ENCODE data around the gene ANKRD50. TPM values are rescaled to one million over a fixed set of nuclear protein-coding genes. Genes with fewer than 3 reads are reported as not detected.

The ANKRD50 gene
- polyA plus RNA-seq, 1 donor from 2014 or later, result 17.0 TPM

- no peak overlapping the region for H3K9ac ChIP-seq (ENCODE audit: low read length)
- no peak overlapping the region for H3K4me3 ChIP-seq (ENCODE audit: low read length)
- no peaks in the 10 kb centered on the region for H4K20me1 ChIP-seq (ENCODE audit: insufficient read depth)
- no peak overlapping the region for H2AFZ ChIP-seq (ENCODE audit: low read depth, low read length)
- no peaks in the 10 kb centered on the region for H3K27me3 ChIP-seq (ENCODE audit: insufficient read depth, low read depth, low read length)
- TF ChIP-seq POLR2AphosphoS5 (IDR thresholded peaks at IDR 0.05), result no peak
- TF ChIP-seq EZH2 (IDR thresholded peaks at IDR 0.05; ENCODE audit: borderline replicate concordance, insufficient read depth, low read length, poor library complexity, severe bottlenecking), result no peak
- TF ChIP-seq MXI1 (conservative IDR thresholded peaks at IDR 0.05; ENCODE audit: poor library complexity, severe bottlenecking), result no peak
- no peak for TF ChIP-seq TAF1 (IDR thresholded peaks at IDR 0.05; ENCODE audit: low read depth)
- no peak for TF ChIP-seq EP300 (conservative IDR thresholded peaks at IDR 0.05; ENCODE audit: poor library complexity, severe bottlenecking)
- no peak for TF ChIP-seq SMC3 (conservative IDR thresholded peaks at IDR 0.05; ENCODE audit: poor library complexity)
- TF ChIP-seq RAD21 (conservative IDR thresholded peaks at IDR 0.05), result no peak
- TF ChIP-seq, protein P1, sequence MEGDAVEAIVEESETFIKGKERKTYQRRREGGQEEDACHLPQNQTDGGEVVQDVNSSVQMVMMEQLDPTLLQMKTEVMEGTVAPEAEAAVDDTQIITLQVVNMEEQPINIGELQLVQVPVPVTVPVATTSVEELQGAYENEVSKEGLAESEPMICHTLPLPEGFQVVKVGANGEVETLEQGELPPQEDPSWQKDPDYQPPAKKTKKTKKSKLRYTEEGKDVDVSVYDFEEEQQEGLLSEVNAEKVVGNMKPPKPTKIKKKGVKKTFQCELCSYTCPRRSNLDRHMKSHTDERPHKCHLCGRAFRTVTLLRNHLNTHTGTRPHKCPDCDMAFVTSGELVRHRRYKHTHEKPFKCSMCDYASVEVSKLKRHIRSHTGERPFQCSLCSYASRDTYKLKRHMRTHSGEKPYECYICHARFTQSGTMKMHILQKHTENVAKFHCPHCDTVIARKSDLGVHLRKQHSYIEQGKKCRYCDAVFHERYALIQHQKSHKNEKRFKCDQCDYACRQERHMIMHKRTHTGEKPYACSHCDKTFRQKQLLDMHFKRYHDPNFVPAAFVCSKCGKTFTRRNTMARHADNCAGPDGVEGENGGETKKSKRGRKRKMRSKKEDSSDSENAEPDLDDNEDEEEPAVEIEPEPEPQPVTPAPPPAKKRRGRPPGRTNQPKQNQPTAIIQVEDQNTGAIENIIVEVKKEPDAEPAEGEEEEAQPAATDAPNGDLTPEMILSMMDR (IDR thresholded peaks at IDR 0.05; ENCODE audit: poor library complexity, severe bottlenecking), result no peak
- TF ChIP-seq REST (IDR thresholded peaks at IDR 0.05; ENCODE audit: borderline replicate concordance), result no peak
- no peaks in the 10 kb centered on the region for H3F3A ChIP-seq (ENCODE audit: insufficient read depth, low read length, poor library complexity, severe bottlenecking)
- H3K79me2 ChIP-seq (replicated peaks; ENCODE audit: insufficient read depth, low read length), result no peaks in the 10 kb centered on the region
- no peaks in the 10 kb centered on the region for H3K9me2 ChIP-seq (ENCODE audit: insufficient read depth, low read length)
- no peaks in the 10 kb centered on the region for H3K36me3 ChIP-seq (ENCODE audit: insufficient read depth, low read length)
- H3K4me2 ChIP-seq (ENCODE audit: low read length), result no peak overlapping the region
- H3K27ac ChIP-seq (ENCODE audit: low read length), result no peak overlapping the region
- no peaks in the 10 kb centered on the region for H3K9me3 ChIP-seq (ENCODE audit: low read length)
Measured at GRCh38 chr4:124749421-124749820, 36.9 kb upstream of the ANKRD50 start.

DNA sequence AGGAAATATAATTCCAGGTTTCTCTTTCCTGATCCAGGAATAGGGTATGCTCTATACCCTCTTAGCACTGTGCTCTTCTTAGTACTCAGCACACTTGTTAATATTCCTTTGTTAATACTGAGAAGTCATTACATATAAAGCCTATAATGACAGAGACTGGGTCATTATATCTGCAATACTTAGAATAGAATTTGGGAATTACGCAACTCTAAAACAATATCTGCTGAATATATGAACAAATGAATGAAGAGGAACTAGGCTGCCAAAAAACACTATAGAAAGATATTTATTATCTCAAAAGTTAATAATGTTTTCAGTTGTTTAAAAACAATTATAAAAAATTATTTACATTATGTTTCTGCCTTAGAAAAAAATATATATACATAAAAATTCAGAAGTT lies 36.4 kb upstream of the ANKRD50 start:
- no peak overlapping the region for H3K9ac ChIP-seq (ENCODE audit: low read length)
- no peaks in the 10 kb centered on the region for H3K36me3 ChIP-seq (ENCODE audit: insufficient read depth, low read length)
- no peaks in the 10 kb centered on the region for H3K27me3 ChIP-seq (ENCODE audit: insufficient read depth, low read depth, low read length)
- H4K20me1 ChIP-seq (ENCODE audit: insufficient read depth), result no peaks in the 10 kb centered on the region
- no peaks in the 10 kb centered on the region for H3K79me2 ChIP-seq (replicated peaks; ENCODE audit: insufficient read depth, low read length)
- no peak overlapping the region for H3K4me3 ChIP-seq (ENCODE audit: low read length)
- no peak overlapping the region for H3K4me2 ChIP-seq (ENCODE audit: low read length)
- no peaks in the 10 kb centered on the region for H3K9me3 ChIP-seq (ENCODE audit: low read length)
- H2AFZ ChIP-seq (ENCODE audit: low read depth, low read length), result no peak overlapping the region
- no peak overlapping the region for H3K27ac ChIP-seq (ENCODE audit: low read length)
- no peaks in the 10 kb centered on the region for H3F3A ChIP-seq (ENCODE audit: insufficient read depth, low read length, poor library complexity, severe bottlenecking)
- TF ChIP-seq, protein P1 (IDR thresholded peaks at IDR 0.05; ENCODE audit: poor library complexity, severe bottlenecking), result no peak
- no peak for TF ChIP-seq SMC3 (conservative IDR thresholded peaks at IDR 0.05; ENCODE audit: poor library complexity)
- TF ChIP-seq TAF1 (IDR thresholded peaks at IDR 0.05; ENCODE audit: low read depth), result no peak
- TF ChIP-seq REST (IDR thresholded peaks at IDR 0.05; ENCODE audit: borderline replicate concordance), result no peak
- TF ChIP-seq MXI1 (conservative IDR thresholded peaks at IDR 0.05; ENCODE audit: poor library complexity, severe bottlenecking), result no peak
- TF ChIP-seq POLR2AphosphoS5 (IDR thresholded peaks at IDR 0.05), result no peak
- TF ChIP-seq EP300 (conservative IDR thresholded peaks at IDR 0.05; ENCODE audit: poor library complexity, severe bottlenecking), result no peak
- TF ChIP-seq EZH2 (IDR thresholded peaks at IDR 0.05; ENCODE audit: borderline replicate concordance, insufficient read depth, low read length, poor library complexity, severe bottlenecking), result no peak
- no peak for TF ChIP-seq RAD21 (conservative IDR thresholded peaks at IDR 0.05)
- H3K9me2 ChIP-seq (ENCODE audit: insufficient read depth, low read length), result no peaks in the 10 kb centered on the region
